HG03378 (cell line): ENCODE data around the gene PPP1R3G.

ENCODE experiments used
- ATAC-seq: cut with Tn5 transposase; IDR thresholded peaks from one replicate; pipeline ENCODE4 v1.9.1; 2021; ENCODE audit warnings: mild to moderate bottlenecking, moderate library complexity; ENCODE audit not compliant: unreplicated experiment

PPP1R3G gene

GRCh38 chr6:5068153-5068751 lies 16.9 kb upstream of the PPP1R3G start:
- ATAC-seq = no peak

GRCh38 chr6:5071216-5071615 lies 13.9 kb upstream of the PPP1R3G start:
- no peak for ATAC-seq

GRCh38 chr6:5072440-5072839 lies 12.7 kb upstream of the PPP1R3G start:
- no peak for ATAC-seq

- no peak for ATAC-seq
Observed at GRCh38 chr6:5073992-5074391, 11.1 kb upstream of the PPP1R3G start.

GRCh38 chr6:5076931-5077330 lies 8.2 kb upstream of the PPP1R3G start:
- no peak for ATAC-seq

- no peak for ATAC-seq
Observed at GRCh38 chr6:5078121-5078669, 6.9 kb upstream of the PPP1R3G start.

- ATAC-seq = no peak
Observed at GRCh38 chr6:5079692-5080091, 5.4 kb upstream of the PPP1R3G start.

GRCh38 chr6:5080574-5080973 lies 4.6 kb upstream of the PPP1R3G start:
- no peak for ATAC-seq

- ATAC-seq = no peak
Observed at GRCh38 chr6:5081182-5081581, 4.0 kb upstream of the PPP1R3G start.

- no peak for ATAC-seq
Observed at GRCh38 chr6:5081955-5082354, 3.2 kb upstream of the PPP1R3G start.

- ATAC-seq = no peak
Observed at GRCh38 chr6:5082487-5083306, 2.4 kb upstream of the PPP1R3G start.

- ATAC-seq = no peak
Observed at GRCh38 chr6:5083307-5083583, 1.9 kb upstream of the PPP1R3G start.

GRCh38 chr6:5083813-5084359 lies 1.3 kb upstream of the PPP1R3G start:
- ATAC-seq = no peak

GRCh38 chr6:5084360-5084780 lies 771 bp upstream of the PPP1R3G start:
- peak; percentile 21 for ATAC-seq

- no peak for ATAC-seq
Observed at GRCh38 chr6:5085648-5086293, 630 bp downstream of the PPP1R3G start.

- no peak for ATAC-seq
Observed at GRCh38 chr6:5086294-5086890, 1.3 kb downstream of the PPP1R3G start.

- ATAC-seq = no peak
Observed at GRCh38 chr6:5087389-5087788, 2.2 kb downstream of the PPP1R3G start.

- no peak for ATAC-seq
Observed at GRCh38 chr6:5088780-5089179, 3.6 kb downstream of the PPP1R3G start.

GRCh38 chr6:5089481-5090438 lies 4.6 kb downstream of the PPP1R3G start:
- ATAC-seq = no peak

GRCh38 chr6:5090603-5091002 lies 5.5 kb downstream of the PPP1R3G start:
- ATAC-seq = no peak
